Testis (tissue), 2 donors: ENCODE data around the gene EEF2.

Source experiments
- CTCF ChIP-seq, 3 experiments: fragments of 450-650 bp in 2 of 3; fragments of 200-600 bp in 1 of 3; sonication (generic) in 1 of 3; IDR thresholded peaks; one replicate each; pipeline ENCODE4 v1.5.1; 2016 to 2019; ENCODE audit warnings: antibody characterized with exemption in 3 of 3, mild to moderate bottlenecking in 2 of 3, moderate library complexity in 1 of 3
- POLR2A ChIP-seq: fragments of 450-650 bp; IDR thresholded peaks from one replicate; pipeline ENCODE4 v1.6.1; 2017; ENCODE audit warnings: antibody characterized with exemption, mild to moderate bottlenecking, moderate library complexity

GRCh38 chr19:3981373-3981735 is 3.9 kb downstream of the EEF2 start:
- TF ChIP-seq CTCF (IDR thresholded peaks at IDR 0.05) (no peak), POLR2A (no peak)
